ENCODE results near the gene MRGPRX4.

DNA sequence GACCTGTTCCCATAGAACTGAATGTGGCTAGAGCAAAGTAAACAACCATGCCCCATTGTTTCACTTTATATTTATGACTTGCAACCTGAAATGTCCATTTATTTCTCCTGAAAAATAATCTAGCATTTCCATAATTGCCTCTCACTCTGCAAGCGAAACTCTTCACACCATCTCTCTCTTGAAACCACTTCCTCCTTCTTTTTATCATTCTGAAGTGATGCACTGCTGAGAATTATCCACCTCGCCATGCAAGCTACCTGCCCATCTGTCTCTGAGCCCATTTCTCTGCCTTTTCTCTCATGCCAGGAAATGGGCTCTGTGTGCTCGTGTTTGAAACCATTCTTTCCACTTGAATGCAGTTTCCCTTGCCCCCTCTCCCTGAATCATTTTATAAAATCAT, 26.8 kb upstream of the MRGPRX4 start:
- TF ChIP-seq CTCF (IDR thresholded peaks at IDR 0.05; ENCODE audit: low read depth, low read length, poor library complexity, severe bottlenecking) (no peak), EZH2phosphoT487 (IDR thresholded peaks at IDR 0.05; ENCODE audit: borderline replicate concordance, low read length) (no peak)

Measured in DOHH2 (cell line).